Fibroblast of skin of right biceps (primary cell): ENCODE results near the gene SLC1A3.
A peak's percentile ranks its signal among the peaks of the same experiment; 100 is the strongest.

Experiments used
- DNase-seq: peaks from one replicate; pipeline ENCODE4 v3.0.0-alpha.2; 2013

The SLC1A3 gene

DNA sequence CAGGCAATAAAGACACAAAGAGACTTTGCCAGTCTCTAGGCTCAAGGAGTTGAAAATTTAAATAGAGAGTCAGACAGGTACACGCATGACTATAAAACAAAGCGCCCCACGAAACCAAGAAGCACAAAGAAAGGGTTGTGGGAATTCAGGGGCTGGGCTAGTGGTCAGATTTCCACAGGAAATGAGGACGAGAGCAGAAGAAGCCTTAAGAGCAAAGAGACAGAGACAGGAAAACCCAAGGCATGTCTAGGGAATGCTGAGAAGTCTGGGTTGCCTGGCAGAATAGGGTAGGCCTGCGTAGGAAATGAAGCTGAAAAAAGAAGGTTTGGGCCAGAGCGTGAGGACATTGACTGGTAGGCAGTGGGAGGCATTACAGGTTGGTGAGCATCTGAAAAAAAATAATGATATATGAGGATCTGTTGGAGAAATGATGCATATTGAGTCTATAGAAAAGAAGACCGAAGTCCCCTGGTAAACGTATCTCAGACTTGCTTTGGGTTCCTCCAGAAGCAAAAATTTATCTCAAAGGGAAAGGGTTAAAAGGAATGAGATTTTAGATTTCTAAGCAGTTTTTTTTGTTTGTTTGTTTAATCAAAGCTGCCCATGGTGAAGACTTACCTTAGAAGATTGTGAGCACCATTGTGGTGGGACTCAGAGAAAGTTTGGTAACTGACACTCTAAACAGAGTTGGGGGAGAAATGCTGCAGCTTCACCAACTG is 51.8 kb downstream of the SLC1A3 start:
- peak; percentile 70 for DNase-seq

DNA sequence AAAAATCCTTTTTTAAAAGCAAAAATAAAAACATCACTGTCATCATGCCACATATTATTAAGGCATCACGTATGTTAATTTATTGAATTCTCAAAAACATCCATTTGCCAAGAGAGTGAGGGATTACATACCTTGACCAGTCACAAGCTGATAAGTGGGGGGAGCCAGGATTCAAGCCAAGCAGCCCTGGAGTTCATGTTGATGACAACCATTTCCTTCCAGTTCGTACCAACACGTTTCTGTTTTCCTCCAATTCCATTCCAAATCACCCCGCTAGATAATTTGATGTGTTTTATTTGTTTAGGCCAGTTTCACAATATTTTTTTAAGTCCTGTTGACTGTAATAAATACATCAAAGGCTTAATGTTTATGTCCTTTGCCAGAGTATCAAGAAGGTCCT is 53.0 kb downstream of the SLC1A3 start:
- DNase-seq, result no peak

DNA sequence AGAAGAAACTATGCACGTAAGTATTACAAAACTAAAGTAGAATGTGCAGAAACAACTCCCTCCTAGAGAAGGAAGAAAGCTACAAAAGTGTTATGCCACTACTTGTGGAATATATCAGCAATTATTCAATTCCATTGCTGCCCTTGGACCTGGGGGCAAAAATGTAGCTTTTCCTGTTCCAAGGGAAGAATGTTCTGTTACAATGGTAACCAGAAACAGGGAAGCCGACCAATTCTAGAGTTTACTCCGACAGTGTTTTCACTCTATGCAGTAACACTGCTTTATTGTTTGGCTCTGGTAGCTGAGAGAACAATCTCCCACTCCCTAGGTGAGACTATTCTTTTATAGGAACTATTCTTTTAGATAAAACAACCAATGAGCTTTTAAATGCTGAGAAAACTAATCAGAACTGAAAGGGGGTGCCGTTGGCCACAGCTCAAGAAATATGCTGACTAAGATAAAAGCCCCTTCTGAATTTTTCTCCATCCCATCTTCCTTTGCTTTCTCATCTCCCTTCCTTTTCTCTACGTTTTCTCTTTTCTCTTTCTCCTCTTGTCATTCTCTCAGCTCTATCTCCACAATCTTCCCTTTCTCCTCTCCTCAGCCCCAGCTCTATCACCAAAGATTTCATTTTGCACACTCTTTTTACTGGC is 54.1 kb downstream of the SLC1A3 start:
- DNase-seq, result no peak

DNA sequence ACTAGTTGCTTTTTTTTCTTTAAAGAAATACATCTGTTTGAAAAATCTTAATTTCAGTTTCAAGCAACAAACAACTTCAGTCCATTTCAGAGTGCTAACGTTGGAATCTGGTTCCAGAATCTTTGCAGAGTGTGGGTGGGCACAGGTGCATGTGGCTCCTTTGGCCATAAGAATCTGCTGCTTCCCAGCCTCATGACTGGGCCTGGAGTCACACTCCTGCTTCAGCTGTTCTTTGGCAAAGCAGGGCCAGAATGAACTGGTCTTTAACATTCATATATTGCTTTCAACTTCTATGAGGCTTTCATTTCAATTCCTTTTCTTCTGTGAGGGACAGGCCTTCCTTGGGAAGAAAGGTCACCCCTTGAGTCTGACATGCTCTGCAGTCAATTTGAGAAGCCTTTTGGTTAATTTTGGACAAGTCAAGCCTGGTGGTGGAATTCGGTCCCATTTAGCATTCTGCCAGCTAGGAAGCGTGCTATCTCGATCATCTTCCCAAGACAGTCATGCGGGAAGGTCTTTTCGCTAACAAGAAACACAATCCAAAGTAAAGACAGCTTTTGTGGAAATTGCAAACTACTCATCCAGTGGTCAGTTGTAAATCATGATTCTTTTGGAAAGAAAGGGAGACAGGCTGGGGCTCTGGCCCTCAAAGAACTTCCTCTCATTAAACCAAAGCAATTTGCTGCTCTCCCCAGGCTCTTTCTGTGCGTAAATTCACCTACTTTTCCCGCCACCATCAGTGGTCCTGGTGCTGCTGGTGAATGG is 55.2 kb downstream of the SLC1A3 start:
- peak; percentile 57 for DNase-seq

DNA sequence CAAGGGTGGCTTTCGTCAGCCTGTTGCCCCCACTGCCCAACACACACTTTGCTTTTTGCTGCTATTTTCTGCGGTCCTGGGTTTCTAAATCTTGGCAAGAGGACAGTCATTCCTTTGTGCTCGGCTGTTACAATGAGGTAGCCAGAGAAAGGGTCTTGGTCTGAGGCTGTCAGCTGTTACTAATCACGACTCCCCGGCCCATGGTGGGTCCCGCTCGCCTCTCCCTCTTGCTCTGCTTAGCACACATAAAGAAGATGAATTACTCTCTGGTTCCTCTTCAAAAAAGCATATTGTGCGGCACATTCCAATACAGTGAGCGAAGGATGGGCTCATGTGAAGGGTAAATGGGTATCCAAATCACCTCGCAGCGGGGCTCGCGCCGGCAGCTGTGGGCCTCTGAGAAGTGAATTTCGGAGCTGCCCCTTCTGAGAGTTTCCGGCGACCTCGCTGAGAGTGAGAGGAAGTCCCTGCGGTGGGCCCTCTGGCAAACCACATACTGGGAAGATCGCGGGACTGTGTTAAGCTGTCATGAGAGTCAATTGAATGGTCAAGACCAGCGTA is 56.0 kb downstream of the SLC1A3 start:
- peak; percentile 81 for DNase-seq

DNA sequence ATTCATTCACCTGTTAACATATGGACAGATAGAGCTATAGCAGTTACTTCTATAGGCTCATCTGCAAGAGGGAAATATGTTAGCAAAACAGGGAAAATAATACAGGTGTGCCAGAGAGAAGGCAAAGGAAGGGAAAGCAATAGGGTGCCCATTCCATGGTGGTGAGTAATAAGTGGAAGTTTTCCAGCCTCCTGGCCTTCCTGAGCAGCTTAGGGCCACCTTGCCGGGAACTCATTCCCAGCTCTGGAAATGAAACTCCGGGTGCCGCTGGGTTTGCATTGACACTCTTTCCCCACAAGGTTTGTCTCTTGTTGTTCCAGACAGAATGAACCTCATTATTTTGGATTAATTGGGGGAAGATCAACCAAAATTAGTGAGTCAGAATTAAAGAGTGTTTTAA is 58.4 kb downstream of the SLC1A3 start:
- no peak for DNase-seq

DNA sequence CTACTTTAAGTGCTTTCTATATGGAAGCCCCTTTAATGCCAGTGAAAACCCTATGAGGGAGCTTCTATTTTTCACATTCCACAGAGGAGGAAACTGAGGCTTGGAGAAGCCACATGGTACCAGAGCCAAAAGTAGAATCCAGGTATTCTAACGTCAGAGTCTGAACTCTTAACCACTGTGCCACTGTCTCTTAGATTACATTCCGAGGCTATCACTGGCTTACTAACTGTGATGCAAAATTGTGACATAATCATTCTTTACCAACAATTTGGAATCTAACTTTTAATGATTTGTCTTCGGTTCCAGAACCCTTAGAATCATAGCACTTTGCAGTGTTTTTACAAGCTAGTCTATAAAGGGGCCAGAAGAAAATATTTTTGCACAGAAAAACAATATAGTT is 59.2 kb downstream of the SLC1A3 start:
- no peak for DNase-seq

DNA sequence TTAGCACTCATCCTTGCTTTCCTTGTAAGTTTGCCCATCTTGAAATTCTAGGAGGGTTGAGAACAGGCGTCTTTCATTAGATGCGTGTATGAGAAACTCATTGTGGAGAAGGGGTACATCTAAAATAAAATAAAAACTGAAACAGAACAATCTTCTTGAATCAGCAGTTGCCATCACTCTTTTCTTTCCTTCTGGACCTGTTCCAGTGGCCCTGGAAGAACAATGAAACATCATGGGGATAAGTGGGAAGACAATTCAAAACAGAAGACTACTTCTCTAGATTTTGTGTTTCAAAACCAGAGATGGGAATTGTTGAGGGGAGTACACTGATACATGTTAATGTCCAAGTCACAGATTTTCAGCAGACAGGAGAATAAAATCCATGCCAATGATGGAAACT is 59.9 kb downstream of the SLC1A3 start:
- no peak for DNase-seq

DNA sequence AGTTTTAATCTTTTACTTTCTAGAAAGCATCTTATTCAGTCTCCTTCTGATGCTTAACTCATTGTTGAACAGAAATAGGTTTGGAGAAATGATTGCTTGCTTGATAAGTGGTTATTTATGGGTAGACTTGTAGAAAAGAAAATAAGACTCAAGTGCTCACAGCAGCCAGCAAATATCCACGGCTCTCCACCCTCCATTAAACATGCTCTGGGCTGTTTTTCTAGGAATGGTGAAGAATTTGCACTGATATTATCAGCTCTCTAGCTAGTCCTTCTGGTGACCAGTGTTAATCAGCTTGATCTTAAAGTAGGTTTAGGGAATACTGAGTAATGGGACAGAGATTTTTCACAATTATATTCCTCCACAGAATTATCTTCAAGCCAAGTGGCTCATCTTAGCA is 60.6 kb downstream of the SLC1A3 start:
- DNase-seq, result peak; percentile 56

DNA sequence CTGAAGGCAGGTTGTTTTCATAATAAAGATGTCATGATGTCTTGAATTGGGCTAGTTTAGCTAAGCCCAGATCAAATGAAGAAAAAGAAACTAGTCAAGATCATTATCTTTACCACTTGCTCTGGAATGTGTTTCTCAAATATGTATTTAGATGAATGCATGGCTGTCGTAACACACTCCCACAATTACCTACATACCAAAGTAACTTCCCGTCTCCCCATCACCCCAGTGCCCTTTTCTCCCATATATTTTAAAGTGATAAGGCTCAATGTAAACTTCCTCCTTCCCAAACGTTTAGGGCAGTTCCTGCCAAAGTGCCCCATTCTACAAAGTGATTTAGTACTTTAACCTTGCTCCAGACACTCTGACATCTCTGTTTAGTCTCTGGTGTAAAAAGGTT is 61.4 kb downstream of the SLC1A3 start:
- peak; percentile 46 for DNase-seq

DNA sequence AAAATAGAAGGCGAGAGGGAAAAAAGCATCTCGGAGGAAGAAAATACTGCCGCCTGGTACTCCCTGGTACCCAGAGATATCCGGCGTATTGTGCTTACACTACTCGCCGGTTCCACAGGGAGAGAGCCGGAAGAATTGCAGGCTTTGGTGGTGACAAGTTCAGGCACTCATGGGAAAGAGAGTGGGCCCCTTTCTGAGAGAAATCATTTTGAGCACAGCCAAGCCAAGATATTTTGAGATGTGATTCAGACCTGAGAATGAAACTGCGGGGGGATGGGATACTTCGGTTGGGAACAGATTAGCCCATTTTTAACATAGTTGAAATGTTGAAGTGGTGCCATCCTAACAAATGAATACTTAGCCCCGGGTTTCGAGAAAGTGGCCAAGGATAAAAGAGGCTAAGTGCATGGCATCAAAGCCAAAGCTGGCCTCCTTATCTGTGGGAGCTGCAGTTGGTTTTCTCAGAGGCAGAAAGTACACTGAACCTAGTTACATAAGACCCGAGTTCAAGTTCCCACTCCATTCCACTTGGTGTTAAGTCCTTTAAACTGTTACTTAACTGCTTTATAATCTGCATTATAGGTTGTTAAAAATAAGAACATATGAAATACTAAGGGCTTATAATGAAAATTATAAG is 62.7 kb downstream of the SLC1A3 start:
- peak; percentile 71 for DNase-seq

DNA sequence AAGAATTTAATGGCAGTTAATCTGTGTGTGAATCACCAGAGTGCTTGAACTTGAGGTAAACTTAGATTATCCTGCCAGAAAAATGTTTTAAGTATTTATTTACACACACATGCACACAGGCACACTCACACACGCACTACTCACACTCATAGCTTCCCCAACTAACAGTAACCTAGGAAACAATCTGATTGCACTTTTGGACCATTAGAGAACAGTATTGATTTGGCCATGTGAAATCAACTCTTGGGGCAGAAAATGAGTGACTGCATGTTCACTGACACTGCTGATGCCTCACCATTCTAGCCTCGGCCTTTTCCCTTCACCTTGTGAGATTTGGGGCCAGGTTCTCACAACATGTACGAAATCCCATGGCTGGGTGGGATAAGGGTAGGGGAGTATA is 64.1 kb downstream of the SLC1A3 start:
- DNase-seq, result no peak

DNA sequence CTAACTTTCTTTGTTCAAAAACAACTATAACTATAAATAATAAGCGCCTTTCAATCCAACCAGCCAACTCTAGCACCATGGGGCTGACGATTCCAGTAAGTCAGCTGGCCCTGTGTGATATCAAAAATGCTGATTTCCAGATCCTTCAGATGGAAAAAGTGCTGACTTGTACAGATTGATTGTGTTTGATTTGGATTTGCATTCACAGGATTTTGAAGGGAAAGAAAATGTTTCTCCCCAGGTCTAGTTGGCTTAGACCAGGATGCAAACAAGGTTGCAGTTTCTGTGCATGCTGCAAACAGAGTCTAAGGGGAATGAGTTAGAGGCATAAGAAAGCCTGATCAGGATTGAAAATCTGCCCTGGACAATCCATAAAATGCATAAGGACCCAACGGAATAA is 68.9 kb downstream of the SLC1A3 start:
- DNase-seq, result no peak

DNA sequence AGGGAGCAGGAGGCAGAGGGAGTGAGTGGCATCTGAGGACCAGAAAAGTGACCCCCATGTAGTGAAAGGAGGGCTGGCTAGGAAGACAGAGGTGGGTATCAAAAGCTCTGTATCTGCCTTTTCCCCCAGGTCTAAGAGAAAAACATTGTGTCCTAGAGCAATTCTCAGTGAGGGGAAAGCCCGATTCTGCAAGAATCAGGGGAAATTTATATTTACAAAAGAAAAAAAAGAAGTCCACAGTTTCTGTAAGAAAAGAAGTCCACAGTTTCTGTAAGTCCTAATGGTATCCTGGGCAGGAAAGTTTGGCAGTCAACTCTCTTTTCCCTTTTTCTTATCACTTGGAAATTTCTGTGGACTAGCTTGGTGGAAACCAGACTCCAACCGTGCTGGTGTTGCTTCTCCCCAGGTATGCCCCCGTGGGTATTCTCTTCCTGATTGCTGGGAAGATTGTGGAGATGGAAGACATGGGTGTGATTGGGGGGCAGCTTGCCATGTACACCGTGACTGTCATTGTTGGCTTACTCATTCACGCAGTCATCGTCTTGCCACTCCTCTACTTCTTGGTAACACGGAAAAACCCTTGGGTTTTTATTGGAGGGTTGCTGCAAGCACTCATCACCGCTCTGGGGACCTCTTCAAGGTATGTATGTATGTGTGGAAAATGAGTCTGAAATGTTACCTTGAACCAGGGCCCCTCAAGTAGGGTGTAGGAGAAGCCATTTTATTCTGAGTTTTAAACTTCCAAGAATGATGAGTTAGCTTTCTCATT is 73.0 kb downstream of the SLC1A3 start:
- DNase-seq, result no peak

DNA sequence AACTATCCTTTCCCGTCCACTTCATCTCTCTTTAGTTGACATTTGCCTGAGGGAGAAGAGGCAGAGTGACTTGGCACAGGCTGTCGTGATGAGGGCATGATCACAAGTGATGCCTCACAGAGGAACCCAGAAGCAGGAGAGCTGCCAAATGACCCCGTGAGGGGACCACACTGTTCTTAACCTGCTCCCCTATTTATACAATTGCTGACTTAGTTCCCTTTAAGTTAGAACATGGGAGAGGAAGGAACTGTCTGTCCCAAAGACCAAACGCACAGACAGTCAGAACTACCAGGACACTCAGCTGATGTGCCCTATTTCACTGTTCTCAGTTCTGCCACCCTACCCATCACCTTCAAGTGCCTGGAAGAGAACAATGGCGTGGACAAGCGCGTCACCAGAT is 73.7 kb downstream of the SLC1A3 start:
- no peak for DNase-seq

DNA sequence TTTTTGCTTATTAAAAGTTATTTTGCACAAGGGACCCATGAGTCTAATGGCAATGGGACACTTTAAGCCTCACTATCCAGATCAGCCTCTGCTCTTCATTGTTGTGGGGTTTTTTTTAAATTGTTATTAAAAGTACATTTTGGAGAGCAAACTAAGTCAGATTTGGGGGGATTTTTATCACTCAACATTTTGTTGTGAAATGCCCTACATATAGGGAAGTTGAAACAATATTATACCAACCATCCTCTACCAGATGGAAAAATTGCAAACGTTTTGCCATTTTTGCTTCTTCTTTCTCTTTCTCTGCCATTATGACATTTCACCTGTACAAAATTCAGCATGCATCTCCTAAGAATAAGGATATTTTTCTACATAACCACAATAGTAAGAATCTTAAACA is 75.3 kb downstream of the SLC1A3 start:
- DNase-seq, result no peak

DNA sequence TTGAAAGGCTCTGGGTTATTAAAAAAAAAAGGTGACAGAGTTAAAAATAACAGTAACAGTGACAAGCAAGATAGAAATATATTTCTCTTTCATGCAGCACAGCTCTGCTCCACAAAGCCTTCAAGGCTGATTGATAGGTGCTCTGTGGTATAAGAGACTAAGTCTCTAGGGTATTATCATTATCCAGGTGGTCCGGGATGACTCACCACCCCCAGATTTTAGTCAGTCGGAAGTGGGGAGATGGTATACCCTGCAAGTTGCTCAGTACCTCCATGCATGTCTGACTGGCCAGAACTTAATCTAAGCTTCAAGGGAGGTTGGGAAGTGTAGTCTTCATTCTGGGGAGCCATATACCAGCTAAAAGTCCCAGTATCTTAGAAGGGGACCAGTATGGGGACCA is 76.1 kb downstream of the SLC1A3 start:
- DNase-seq, result no peak

DNA sequence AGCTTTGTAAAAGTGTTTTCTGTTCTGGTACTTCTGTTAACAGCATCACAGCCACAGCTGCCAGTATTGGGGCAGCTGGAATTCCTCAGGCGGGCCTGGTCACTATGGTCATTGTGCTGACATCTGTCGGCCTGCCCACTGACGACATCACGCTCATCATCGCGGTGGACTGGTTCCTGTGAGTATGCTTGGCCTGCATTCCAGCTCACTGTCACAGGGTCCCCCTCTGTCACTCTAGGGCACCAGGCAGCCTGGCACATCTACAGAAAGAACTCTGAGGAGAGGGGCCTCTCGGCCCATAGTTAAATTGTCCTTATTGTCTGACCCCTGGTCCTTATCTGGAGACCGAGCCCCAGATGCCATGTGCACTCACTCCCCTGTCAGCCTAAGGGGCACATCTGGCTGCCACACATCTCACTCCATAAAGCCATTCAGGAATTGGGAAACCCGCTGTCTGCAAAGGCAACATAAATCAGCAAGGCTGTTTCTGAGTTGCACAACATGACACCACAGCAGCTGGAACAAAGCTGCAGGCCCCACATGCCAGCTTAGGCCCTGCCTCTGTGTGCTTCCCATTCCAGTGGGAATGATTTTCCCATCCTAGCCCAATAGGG is 77.5 kb downstream of the SLC1A3 start:
- DNase-seq, result peak; percentile 72

DNA sequence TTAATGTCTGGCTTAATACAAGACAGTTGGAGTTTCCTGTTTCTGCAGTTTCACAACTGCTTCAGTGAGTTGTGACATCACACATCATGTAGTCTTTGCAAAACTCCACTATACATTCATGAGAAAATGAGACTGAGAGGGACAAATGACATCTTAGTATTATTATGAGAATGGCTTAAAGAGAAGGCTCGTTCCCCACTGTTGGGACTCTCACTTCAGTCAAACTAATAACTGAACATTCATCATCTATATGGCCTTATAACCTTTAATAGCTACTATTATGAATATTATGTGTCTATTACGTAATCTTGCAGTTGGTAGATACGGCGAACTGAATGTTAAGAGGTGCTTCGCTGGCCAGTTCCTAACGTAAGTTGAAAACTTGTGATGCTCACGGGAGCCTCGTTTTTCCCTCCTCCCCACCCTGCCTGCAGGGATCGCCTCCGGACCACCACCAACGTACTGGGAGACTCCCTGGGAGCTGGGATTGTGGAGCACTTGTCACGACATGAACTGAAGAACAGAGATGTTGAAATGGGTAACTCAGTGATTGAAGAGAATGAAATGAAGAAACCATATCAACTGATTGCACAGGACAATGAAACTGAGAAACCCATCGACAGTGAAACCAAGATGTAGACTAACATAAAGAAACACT is 79.4 kb downstream of the SLC1A3 start:
- DNase-seq, result no peak

DNA sequence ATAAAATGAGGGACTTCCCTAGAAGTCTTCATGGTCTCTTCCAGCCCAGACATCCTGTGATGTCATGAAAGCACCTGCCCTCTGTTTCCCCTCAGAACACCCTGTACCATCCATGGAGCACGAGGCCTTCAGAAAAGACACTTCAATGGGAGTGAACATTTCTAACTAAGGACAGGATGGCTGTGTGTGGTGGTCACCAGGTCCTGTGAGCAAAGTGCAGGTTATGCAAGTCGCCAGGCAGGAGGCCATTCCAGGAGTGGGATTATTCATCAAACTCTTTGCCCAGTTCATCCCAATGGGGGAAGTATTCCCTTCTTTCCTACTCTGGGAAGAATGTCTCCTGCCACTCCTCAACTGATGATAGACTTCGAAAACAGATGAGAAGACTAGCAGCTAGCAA is 80.5 kb downstream of the SLC1A3 start:
- DNase-seq, result no peak

DNA sequence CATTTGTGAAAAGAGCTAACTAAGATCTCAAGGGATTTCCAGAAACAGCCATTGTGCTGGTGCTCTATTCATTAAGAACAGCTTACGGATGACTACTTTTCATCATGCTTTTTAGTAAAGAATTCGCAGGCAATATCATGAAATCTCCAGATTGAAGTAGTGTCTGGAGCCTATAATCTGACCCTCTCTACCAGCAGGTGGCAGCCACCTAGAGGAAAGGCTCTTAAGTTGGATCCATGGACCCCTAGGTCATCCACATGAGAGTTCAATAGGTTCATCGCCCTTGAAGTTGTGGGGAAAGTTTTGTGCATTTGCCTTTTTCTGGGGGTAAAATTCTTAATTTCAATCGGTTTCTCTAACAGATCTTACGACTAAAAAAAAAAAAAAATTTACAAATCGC is 82.3 kb downstream of the SLC1A3 start:
- DNase-seq, result no peak

DNA sequence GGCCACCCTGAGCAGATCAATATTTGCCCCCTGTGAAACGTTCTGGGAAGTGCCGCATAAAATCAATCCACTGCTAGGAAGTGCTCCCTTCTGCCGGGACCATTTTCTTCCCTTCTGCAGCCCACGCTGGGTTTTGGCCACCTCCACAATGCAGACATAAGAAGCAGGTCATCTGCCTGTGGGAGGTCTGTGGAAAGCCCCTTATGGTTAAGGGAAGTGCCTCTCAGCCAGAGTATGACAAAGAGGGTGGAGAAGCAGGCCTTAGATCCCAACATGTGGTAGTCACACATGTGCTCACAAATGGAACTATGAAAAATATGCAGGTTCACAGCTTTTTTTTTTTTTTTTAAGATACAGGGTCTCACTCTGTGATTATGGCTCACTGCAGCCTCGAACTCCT is 82.8 kb downstream of the SLC1A3 start:
- peak; percentile 87 for DNase-seq
